ENCODE data around the gene LILRB2.
"Not testable (repeated sequence)": the region's sequence is repeated elsewhere in the genome, so short reads cannot be mapped to it uniquely, and the experiment has no call there.

The LILRB2 gene

DNA sequence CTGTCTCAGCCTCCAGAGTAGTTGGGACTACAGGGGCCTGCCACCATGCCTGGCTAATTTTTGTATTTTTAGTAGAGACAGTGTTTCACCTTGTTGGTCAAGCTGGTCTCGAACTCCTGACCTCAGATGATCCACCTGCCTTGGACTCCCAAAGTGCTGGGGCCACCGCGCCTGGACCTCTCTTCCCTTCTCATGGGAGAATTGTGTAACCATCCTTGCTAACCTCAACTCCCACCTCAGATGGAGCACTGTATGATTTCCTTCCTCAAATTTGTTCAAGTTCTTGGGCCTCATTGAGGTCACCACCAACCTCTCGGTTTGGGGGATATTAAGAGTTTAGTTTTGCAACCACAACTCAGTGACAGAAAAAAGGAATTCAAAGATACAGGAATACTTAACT is 21.3 kb upstream of the LILRB2 start:
- DNase-seq, result no peak

DNA sequence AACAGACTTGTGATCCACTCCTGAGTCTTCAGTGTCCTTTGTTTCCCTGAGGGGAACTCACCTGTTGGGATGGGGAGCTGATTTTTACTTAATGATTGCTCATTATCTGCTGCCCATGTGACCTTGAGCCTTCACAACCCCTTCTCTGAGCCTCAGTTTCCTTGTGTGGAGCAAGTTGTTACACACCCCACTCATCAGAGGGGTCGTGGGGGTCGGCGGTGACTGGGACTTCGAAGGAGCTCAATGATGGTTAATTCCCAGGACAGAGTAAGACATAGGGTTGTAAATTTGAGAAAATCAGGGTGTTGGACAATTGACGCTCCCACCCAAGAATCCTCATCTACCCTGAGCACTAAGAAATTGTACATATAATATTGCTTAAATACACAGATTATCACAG is 18.6 kb upstream of the LILRB2 start:
- DNase-seq, result no peak

DNA sequence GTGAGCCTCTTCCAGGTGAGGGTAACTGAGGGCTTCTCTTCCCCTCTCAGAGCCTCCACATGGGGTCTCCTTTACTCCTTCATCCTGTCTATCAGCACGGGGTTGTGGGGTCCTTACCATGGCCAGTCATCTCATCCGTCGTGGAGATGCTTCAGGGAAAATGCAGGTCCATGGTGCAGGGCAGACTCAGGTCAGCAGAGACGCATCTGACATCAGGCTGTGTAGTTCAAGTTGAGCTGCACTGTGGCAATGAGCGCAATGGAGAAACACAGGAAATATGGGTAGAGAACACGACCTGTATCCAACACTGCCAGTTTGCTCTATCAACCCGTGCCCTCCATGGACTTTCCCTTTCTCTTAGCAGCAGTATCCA is 18.2 kb upstream of the LILRB2 start:
- no peak for DNase-seq

DNA sequence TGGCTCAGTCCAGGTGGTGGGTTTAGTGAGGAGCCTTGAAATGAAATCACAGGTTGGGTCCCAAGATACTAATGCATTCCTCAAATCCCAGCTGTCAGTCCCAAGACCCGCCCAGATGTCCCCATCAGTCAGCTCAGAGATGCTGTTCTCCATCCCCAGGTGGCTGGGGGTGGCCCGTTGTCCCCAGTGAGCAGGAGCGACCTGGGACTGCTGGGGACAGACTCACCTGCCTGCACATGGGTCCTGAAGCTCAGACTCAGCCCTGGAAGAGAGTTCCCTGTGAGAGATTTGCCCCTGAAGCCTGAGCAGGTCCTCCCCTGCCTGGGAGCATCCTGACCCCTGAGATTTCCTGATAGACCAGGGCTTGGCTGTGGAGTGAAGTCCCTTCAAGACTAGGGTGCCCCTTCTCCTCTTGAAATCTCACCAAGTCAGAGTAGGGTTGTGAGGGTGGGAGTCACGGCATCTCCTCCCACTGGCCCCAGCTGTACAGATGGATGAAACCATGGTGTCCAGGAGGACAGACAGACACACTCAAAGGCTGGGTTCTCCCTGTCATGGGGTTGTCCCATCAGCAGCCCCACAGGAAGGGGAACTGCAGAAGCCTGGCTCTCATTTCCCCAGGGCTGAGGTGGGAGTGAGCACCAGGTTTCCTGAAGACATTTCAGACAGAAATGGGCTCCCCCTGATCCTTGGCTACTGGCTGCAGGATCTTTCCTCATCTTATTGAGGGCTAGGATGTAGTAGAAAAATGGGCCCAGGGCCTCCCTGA is 17.6 kb upstream of the LILRB2 start:
- DNase-seq, result no peak

DNA sequence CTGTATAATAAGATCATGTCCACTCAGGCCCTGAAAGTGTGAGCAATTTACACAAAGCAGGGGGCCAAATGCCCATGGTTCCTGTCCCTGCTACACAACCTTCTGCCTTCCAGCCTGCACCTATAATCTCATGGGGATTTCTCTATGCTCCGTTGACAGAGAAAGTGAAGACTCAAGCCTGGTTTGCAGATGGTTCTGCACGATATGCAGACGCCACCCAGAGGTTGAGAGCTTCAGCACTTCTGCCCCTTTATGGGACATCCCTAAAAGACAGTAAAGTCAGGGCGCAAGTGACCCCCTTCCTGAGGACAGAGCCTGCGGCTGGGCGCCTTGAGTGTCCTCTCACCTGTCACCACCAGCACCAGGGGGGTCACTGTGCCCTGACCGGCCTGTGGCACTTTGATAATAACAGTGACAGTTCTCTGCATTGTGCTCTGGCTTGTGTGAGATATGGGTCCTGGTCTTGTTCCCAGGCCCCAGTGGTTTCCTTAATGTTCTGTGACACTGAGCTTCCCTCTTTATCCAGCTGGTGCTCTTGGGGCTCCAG is 16.9 kb upstream of the LILRB2 start:
- DNase-seq, result no peak

DNA sequence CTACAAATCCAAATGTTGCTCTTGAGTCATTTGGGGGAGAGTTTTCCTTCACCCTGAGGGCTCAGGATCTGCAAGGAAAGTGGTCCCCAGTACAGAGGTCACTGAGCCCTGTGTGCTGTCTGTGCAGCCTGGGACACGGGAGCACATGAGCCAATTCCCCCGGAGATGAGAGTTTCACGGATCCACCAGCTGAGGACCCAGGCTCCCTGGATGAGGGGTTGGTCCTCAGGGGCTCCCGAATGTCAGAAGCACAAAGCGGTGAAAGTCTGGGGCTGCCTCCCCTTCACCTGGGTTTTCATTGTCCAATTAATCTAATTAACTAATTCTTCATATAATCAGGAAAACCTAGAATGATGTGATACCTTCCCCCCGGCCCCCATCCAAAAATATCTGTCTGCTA is 13.6 kb upstream of the LILRB2 start:
- DNase-seq, result no peak

DNA sequence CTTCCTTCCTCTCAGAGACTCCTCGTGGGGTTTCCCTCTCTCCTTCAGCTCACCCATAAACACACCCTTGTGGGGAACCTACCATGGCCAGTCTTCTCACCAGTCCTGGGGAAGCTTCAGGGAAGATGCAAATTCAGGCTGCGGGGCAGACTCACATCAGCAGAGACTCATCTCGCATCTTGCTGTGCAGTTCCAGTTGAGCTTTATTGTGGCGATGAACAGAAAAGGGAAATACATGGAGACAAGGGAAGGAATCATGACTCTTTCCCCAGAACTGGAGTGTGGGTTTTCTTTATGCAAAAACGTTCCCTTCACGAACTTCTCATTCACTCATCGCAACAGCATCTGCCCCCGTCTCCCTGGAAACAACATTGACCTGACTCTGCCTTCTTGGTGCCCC is 8.2 kb upstream of the LILRB2 start:
- not testable (repeated sequence) for DNase-seq

DNA sequence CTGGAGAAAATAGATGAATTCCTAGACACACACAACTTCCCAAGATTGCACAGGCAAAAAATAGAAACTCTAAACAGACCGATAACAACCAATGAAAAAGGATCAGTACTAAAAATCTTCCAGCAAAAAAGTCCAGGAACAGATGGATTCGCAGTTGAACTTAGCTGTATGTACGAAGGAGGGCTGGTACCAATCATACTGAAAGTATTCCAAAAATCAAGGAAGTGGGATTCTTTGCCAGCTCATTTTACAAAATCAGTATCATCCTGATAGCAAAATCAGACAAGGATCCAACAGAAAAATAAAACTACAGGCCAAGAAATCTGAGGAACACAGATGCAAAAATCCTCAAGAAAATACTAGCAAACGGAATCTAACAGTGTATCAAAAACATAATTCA is 6.5 kb upstream of the LILRB2 start:
- DNase-seq, result no peak

DNA sequence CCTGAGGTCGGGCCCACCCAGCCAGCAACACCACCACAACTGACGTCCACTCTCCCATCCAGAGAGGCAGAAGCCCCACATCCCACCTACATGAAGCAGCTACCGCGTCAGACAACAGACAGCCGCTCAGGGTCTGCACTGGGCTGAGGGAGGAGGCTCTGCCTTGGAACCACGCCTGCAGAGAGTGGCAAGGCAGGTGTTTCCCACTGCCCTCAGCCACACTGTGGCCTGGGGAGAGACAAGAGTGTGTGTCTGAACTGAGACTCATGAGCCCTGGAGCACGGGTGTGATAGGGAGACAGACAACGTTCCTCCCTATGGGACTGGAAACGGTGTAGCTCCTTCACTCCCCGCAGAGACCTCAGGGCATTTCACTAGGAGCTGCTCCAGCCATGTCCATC is 5.4 kb upstream of the LILRB2 start:
- DNase-seq, result not testable (repeated sequence)

DNA sequence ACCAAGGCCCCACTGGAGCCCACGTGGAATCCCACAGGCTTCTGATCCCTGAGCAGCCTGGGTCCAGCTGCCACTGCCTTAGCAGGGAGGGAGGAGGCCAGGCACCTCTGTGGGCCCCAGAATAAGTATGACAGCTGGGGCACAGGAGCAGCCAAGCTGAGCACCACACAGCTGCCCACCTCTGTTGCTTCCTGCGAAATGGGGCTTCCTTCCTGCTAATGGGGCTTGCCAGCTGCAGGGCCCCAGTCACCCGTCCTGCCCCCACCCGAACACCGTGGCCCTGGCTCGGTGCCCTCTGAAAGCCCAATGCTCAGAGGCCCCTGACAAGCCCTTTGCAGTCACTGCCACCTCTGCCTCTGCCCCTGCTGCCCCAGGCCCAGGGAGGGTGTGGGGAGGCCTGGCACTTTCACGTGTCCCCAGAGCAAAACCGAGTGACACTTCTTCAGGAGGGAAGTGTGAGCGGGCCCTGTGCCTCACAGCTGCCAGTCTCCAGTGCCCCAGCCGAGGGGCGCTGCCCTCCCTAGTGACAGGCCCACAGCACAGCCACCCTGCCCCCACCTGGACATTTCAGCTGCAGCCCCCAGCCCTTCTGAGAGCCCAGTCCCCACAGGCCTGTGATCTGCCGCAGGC is 4.6 kb upstream of the LILRB2 start:
- DNase-seq, result peak; percentile 61

DNA sequence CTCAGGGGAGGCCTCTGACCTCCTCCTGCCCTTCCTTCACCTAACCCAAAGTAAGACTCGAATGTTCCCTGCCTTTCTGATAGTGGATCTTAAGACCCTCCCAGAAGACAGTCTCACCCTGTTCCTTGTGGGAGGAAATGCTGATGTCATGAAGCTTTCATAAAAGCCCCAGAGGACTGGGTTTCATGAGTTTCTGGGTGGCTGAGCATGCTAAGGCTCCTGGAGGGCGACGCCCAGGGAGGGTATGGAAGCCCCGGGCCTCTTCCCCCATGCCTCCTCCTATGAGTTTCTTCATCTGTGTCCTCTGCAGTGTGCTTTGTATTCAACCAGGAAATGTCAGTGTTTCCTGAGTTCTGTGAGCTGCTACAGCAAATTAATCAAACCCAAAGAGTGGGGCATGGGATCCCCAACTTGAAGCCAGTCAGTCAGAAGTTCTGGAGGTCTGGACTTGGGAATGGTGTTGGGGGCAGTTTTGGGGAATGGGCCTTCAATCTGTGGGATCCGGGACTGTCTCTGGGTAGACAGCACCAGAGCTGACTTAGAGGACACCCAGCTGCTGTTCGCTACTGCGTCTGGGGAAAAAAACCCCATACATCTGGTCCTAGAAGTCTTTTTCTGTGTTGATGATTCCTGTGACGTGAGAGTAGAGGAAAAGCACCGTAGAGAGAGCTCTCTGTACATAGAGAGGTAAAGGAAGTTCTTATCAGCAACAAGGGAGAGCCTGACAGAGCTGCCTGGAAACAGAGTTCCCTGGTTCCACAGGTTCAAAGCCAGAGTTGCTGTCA is 2.0 kb upstream of the LILRB2 start:
- DNase-seq, result peak; percentile 39

DNA sequence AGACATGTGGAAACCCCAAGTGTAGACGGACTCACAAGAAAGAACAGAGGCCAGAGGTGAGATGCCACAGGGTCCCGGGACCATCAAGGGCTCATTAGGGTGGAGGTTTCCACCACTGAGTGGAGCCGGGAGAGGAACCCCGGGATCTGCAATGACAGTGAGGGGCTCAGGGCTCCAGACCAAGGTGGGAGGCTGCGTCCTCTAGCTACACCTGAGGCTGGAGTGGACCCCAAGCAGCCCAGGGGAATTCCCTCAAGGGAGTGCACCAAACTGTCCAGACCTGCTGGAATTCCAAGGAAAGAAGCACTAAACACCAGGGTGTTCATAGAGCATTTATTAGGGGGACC is 792 bp upstream of the LILRB2 start:
- not testable (repeated sequence) for DNase-seq

DNA sequence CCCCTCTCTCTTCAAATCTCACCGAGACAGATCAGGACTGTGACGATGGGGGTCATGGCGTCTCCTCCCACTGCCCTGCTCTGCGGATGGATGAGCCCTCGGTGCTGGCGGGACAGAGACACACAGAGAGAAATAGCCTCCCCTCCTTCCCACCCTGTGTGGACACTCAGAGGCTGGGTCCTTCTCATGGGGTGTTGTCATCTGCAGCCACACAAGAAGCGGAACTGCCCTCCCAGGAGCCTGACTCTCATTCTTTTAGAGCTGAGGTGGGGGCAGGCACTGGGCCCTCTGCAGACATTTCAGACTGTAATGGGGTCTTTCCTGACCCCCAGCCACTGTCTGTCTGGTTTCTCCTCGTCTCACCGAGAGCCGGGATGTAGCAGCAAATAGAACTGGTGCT is 469 bp downstream of the LILRB2 start:
- peak; percentile 47 for DNase-seq

DNA sequence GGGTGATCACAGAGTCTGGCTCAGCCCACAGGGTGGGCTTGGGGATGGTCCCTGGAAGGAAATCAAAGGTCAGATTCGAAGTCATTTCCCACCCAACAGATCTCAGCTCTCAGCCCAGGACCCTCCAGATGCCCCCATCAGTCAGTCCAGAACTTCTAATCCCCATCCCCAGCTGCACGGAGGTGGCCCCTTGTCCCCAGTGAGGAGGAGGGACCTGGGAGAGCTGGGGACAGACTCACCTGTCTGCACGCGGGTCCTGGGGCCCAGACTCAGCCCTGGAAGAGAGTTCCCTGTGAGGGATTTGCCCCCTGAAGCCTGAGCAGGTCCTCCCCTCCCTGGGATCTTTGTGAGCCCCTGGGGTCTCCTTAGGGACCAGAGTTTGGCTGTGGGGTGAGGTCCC is 885 bp downstream of the LILRB2 start:
- not testable (repeated sequence) for DNase-seq

DNA sequence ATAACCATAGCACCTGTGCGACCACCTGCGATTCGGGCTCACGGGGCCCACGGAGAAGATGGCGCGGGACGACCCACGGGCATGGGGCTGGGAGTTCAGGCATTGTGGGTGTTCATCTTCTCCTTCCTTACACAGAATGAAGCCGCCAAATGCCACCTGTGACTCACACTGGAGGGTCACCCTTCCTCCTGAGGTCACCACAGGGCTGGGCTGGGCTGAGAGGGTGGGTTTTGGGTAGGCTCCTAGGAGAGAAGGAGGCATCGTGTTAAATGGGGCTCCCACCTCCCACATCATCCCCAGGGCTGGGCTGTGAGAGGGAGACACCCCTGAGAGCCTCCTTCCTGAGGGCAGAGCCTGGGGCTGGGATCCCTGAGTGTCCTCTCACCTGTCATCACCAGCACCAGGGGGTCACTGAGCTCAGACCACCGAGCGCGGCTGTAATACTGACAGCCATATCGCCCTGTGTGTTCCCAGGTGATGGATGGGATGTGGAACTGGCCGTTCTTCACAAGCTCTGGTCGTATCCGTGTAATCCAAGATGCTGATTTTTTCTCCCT is 1.4 kb downstream of the LILRB2 start:
- DNase-seq, result no peak

DNA sequence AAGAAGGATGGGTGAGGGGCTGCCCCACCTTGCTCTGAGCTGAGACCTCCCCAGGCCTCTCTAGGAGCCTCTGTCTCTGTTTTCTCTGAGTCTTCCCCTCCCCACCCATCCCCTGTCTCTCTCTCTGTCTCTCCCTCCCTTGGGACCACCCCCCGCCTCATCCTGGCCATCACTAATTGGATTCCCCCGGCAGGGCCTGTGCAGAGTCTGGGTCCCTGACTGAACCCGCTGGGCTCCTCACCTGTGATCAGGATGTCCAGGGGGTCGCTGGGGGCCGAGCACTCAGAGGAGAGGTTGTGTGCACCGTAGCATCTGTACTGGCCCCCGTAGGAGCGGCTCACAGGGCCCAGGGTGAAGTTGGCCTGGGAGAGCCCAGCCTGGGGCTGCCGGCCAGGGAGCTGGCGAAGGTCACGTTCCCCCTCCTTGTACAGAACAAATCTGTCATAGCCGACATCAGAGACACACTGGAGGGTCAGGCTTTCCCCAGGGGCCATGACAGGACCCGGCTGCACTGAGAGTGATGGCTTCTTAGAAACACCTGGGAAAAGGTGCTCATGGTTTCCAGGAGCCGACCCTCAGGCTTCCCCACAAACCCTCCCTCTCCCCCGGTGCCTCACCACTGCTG is 2.2 kb downstream of the LILRB2 start:
- DNase-seq, result not testable (repeated sequence)

DNA sequence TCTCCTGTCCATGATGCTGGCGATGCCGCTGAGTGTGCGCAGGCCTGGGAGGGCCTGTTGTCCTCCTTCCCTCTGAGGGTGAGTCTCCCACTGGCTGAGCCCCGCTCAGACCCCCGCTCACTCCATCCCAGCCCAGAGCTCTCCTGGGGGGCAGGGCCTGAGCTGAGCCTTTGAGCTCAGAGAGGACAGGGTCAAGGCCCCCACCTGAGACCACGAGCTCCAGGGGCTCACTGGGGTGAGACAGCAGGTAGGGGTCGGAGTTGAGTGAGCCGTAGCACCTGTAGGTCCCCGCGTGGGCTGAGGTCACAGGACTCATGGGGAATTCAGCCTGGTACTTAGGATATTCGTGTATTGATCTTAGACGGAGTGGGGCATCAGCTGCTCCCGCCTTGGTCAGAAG is 2.9 kb downstream of the LILRB2 start:
- DNase-seq, result not testable (repeated sequence)

DNA sequence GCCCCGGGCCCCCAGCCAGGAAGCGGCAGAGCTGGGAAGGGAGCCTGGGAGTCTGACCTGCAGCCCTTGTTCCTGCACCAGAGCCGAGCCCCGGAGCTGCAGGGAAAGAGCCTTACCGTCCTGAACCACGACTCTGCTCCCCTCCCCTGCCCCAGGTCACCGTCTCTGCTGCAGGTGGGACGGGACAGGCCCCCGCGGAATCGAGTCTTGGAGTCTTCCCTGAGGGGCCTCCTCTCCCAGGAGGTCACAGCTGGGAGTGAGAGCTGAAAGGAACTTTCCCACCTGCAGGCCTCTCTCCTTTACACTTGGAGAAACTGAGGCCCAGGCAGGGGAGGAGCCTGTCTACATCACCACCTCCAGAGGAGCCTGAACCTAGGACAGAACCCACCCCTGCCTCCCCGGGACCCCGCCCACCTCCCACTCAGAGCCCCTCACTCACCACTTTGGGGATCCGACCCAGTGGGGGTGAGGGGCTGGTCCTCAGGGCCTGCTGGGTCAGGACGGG is 3.7 kb downstream of the LILRB2 start:
- DNase-seq, result not testable (repeated sequence)

DNA sequence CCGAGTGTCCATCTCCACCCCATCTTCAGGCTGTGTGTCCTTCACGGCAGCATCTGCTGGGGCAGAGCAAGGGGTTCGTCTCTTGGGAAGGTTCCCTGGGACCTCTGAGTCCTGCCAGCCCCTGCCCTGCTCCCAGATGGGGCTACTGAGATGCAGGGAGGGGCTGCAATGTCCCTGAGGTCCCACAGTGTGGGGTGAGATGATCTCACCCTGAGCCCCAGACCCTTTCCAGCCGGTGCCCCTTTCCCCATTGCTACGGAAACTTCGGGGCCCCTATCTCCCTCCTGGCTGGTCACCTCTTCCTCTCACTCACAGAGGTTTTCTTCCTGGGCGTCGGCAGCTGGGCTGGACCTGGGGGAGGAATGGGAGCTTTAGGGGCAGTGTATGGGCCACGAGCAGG is 5.0 kb downstream of the LILRB2 start:
- no peak for DNase-seq

DNA sequence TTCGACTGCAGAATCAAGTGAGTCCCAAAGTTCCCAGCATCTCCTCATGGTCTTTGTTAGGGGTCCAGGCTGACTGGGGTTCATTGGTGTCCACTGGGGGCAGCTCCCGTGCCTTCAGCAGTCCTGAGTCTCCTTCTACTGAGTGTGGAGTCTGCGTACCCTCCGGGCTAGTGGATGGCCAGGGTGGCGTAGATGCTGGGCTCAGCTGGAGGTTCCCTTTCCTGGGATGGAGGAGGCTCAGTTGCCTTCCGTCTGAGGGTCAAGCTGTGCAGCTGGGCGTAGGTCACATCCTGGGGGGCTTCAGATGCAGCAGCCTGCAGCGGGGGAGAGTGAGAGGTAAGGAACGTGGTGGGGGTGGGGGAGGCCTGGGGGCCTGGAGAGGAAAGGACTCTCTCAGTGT is 6.4 kb downstream of the LILRB2 start:
- not testable (repeated sequence) for DNase-seq

DNA sequence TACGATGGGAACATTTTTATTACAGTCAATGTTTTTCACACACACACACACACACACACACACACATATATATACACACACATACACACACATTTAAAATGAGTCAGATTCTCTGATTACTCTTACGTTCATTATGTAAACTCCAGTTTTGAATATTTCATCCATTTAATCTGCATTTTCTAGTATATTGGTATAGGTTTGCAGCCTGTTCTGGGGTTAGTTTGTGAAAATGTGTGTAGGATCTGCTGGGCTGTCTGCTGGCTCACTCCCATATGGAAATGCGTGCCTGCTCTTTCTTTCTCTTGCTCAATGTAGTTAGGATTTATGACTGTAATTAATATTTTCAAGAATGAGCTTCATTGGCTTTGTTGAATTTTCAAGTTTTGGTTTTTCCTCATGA is 7.1 kb downstream of the LILRB2 start:
- no peak for DNase-seq

DNA sequence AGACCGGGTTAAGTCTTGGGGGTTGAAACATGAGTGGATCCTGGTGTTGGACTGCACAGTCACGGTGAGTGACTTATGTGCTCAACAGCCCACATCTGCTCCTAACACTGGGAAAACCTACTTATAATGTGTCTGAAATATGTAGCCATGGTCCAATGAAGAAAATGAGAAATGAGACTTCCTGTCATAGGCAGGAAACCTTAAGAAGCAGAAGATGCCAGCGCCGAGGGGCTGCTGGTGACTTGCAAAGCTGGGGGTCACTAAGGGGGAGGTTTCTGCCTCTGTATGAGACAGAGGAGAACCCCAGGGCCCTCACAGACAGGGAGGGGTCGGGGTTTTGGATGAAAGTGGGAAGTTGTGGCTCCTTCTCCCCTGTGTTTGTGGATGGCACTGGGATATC is 8.7 kb downstream of the LILRB2 start:
- DNase-seq, result not testable (repeated sequence)

DNA sequence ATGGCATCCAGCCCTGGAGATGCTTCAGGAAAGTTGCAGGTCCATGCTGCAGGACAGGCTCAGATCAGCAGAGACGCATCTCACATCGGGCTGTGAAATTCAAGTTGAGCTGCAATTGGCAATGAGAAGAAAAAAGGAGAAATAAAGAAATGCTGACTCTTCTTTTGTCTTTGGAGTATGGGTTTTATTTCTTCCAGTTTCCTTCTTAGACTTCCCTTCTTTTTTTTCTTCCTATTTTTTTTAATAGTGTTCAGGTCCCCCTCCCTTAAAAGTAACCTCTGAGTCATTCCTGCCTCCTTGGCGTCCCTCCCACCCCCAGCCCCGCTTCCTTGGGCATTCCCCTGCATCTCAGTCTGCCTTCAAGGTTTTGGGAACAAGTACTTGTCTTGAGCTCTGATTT is 9.3 kb downstream of the LILRB2 start:
- peak; percentile 56 for DNase-seq
